Measurements from ENCODE around the gene TIMM10.
"Not testable (repeated sequence)": the region's sequence is repeated elsewhere in the genome, so short reads cannot be mapped to it uniquely, and the experiment has no call there.

Gene TIMM10

GRCh38 chr11:57543593-57543992 is 13.0 kb upstream of the TIMM10 start:
- no peak for FAIRE-seq
- no peak for DNase-seq (ENCODE audit: extremely low spot score, insufficient read length, low read depth)

DNA sequence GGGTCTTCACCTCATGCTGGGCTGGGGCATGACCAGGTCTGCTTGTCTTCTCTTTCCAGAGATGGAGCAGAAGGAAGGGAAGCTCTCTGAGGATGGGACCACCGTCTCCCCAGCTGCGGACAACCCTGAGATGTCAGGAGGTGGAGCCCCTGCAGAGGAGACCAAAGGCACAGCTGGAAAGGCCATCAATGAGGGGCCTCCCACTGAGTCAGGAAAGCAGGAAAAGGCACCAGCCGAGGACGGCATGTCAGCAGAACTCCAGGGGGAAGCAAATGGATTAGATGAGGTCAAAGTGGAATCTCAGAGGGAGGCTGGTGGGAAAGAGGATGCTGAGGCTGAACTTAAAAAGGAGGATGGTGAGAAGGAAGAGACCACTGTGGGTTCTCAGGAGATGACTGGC is 12.0 kb upstream of the TIMM10 start:
- FAIRE-seq (no peak), DNase-seq (ENCODE audit: extremely low spot score, insufficient read length, low read depth) (no peak)

- DNase-seq (ENCODE audit: extremely low spot score, insufficient read length, low read depth) (no peak), FAIRE-seq (no peak)
These were observed 10.6 kb upstream of the TIMM10 start for GRCh38 chr11:57541169-57541568.

DNA sequence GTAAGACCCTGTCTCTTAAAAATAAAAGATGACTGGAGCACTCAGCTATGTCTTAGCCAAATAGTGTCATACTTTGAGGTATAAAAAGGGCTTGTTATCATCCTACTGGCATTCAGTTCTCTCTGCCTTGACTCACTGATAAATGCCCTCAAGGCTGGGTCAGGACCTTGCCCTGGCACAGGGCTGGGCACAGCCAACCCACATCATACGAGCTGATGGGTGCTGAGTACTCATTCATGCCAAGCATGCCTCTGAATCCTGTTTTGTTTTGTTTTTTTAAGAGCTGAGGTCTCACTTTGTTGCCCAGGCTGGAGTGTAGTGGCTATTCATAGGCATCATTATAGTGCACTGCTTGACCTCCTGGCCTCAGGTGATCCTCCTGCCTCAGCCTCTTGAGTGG is 8.8 kb upstream of the TIMM10 start:
- no peak for FAIRE-seq
- no peak for DNase-seq (ENCODE audit: extremely low spot score, insufficient read length, low read depth)

DNA sequence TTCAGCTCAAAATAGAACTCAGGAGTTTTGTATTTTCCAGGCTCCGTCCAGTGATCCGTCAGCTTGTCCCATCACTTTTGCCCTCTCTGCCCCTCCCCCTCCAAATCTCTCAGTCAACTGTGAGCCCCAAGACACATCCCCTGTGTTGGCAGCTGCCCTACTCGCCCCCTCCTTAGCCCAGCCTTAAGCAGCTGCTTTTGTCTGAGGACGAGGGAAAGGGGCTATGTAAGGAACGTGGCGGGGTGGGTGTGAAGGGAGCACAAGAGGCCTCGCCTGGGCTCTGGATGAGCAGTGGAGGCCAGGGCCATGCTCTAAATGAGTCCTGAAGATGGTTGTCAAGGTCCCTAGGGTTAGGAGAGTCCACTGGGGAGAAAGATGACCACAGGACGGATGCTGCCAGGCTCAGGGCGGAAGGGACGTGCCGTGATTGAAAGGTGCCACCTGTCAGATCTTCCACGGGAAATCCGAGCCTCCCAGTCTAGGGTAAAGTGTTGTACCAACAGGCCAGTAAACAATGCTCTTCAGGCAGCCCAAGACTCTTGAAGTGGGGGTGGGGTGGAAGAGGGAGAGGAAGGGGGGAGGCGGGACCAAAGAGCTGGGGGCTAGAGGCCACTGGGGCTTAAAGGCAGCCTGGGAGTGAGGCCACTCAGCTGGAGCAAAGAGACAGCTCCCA is 6.5 kb upstream of the TIMM10 start, which contains the start of gene SMTNL1:
SMTNL1 (plus strand) TSS at position 649 of the 673 bp plus-strand sequence. CDS start 5,048 bp downstream, outside the sequence.
- DNase-seq (ENCODE audit: extremely low spot score, insufficient read length, low read depth) = no peak

DNA sequence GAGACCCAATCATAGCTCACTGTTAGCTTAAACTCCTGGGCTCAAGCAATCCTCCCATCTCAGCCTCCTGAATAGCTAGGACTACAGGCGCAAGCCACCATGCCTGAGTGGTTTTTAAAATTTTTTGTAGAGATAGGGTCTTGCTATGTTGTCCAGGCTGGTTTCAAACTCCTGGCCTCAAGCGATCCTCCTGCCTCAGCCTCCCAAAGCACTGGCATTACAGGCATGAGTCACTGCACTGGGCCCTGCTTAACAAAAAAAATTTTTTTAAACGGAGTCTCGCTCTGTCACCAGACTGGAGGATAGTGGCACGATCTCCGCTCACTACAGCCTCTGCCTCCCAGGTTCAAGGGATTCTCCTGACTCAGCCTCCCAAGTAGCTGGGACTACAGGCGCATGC is 3.9 kb upstream of the TIMM10 start:
- not testable (repeated sequence) for FAIRE-seq

More for the DNA sequence above, 6.5 kb upstream of the TIMM10 start, which contains the start of gene SMTNL1:
- no peak for FAIRE-seq

DNA sequence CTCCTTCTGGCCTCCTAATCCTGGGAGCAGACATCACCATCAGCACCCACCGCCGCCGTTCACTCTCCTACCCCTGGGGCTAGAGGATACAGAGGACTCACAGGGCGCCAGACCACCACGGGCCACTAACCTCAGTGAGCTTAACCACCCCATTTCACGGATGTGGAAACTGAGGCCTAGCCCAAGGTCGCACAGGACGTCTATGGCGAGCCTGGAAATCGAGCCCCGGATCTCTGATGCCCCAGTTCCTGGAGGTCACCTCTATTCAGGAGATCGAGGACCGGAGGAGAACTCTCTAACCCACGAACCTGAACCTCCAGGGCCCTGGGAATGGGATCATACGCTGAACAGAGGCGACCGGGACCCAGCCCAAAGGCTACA is 349 bp downstream of the TIMM10 start:
- no peak for FAIRE-seq
- no peak for DNase-seq (ENCODE audit: extremely low spot score, insufficient read length, low read depth)

More for the DNA sequence above, 3.9 kb upstream of the TIMM10 start:
- not testable (repeated sequence) for DNase-seq (ENCODE audit: extremely low spot score, insufficient read length, low read depth)

- DNase-seq (ENCODE audit: extremely low spot score, insufficient read length, low read depth) (no peak), FAIRE-seq (no peak)
These were observed 1.5 kb downstream of the TIMM10 start for GRCh38 chr11:57529012-57529411.

DNA sequence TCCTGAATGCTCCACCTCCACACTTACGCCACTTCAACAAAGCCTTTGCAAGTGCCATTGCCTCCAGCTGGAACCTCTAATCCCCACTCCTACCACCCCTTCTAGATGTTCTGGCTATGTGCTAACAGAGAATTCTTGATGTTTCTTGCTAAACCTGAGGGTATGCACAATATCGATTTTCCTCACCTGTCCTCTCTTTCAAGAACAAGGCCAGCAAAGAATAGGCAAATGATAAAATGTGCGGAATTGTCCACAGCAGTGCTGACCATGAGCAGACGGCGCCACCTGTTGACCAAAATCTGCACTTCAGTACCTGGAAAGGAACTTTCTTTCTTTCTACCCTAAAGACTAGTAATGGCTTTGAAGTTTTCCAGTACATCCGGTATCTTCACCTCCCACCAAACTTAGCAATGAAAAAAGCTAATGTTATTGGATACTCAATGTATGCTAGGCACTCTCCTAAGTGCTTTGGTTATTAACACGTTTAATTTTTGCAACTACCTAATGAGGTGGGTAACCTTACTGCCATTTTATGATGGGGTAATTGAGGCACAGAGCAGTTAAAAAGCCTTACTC is 3.4 kb downstream of the TIMM10 start:
- FAIRE-seq (peak; percentile 78), DNase-seq (ENCODE audit: extremely low spot score, insufficient read length, low read depth) (no peak)

DNA sequence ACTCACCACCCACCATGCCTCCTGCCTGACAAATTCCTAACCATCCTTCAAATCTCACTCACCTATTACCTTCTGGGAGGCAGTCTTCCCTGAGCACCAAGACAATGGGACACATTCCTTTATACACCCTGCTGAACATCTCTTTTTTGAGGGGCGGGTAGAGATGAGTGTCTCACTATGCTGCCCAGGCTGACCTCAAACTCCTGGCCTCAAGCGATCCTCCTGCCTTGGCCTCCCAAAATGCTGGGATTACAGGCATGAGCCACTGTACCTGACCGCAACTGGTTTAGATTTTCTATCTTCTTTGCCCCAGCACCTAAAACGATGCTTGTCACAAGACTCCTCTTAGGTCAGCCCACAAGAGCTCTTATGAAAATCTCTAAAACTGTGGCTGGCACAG is 7.1 kb downstream of the TIMM10 start:
- no peak for FAIRE-seq
- no peak for DNase-seq (ENCODE audit: extremely low spot score, insufficient read length, low read depth)

GRCh38 chr11:57521116-57521515 is 9.4 kb downstream of the TIMM10 start:
- no peak for DNase-seq (ENCODE audit: extremely low spot score, insufficient read length, low read depth)
- FAIRE-seq = no peak

GRCh38 chr11:57516061-57516443 is 14.5 kb downstream of the TIMM10 start:
- DNase-seq (ENCODE audit: extremely low spot score, insufficient read length, low read depth) = no peak
- no peak for FAIRE-seq

GRCh38 chr11:57515332-57516060 is 15.1 kb downstream of the TIMM10 start, which contains the start of gene SLC43A1:
Gene SLC43A1 (minus strand): TSS chr11:57515702. CDS start chr11:57514111, 1,591 bp downstream.
- DNase-seq (ENCODE audit: extremely low spot score, insufficient read length, low read depth) = no peak
- peak; percentile 50 for FAIRE-seq

GRCh38 chr11:57514538-57515331 is 15.8 kb downstream of the TIMM10 start:
- DNase-seq (ENCODE audit: extremely low spot score, insufficient read length, low read depth) (no peak), FAIRE-seq (peak; percentile 18)

- DNase-seq (ENCODE audit: extremely low spot score, insufficient read length, low read depth) = no peak
- FAIRE-seq = peak; percentile 24
These were observed 16.5 kb downstream of the TIMM10 start for GRCh38 chr11:57513911-57514537.

GRCh38 chr11:57513452-57513795 is 17.1 kb downstream of the TIMM10 start:
- no peak for FAIRE-seq

GRCh38 chr11:57512646-57513451 is 17.7 kb downstream of the TIMM10 start:
- DNase-seq (ENCODE audit: extremely low spot score, insufficient read length, low read depth) (no peak), FAIRE-seq (no peak)

More at GRCh38 chr11:57513452-57513795, 17.1 kb downstream of the TIMM10 start:
- DNase-seq (ENCODE audit: extremely low spot score, insufficient read length, low read depth) = no peak

GRCh38 chr11:57511741-57512430 is 18.7 kb downstream of the TIMM10 start:
- no peak for FAIRE-seq

More at GRCh38 chr11:57511741-57512430, 18.7 kb downstream of the TIMM10 start:
- no peak for DNase-seq (ENCODE audit: extremely low spot score, insufficient read length, low read depth)

Data from GM18507 (cell line).